ENCODE data around the gene CDIP1. TPM values are rescaled to one million over a fixed set of nuclear protein-coding genes. Genes with fewer than 3 reads are reported as not detected.

Gene CDIP1
- total and polyA plus RNA-seq, 9 of the 15 experiments (the other 6 are each of a cell fraction or from before 2014, with no cell fraction given) = 0.29 TPM; not detected in 8

DNA sequence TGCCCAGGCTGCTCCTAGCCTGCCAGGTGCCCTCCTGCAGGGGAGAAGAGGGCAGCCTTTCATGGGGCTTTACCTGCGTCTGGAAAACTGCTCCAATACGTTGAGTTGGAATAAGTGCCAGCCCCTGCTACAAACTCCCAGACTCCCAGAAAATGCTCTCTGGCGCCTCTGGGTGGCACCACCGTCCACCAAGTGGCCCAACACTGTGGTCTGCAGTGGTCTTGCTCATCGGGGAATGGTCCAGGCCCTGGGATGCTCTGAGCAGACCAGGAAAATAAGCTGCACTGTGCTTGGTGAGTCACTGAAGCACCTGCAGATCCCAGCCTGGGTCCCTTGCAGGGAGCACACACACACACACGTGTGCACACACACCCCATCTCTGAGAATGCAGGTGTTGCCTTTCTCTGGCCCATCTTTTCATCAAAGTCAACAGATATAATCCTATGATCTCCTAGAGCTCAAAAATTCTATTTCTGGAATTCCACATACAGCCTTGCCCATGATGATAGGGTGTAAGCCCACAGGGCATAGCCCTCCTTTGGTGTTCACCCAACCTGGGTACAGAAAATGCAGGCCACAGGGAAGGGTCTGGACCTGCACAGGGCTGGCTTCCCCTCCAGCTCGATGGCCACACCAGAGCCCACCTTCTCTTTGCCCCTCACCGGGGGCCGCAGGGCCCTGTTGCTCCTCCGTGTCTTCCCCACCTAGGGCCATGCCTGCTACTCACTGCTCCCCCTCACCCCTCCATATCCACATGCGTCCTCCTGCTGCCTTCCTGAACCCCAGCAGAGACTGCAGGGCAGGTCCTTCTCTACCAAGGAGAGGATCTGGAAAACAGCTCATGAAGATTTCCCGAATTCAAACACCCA is 20.5 kb downstream of the CDIP1 start (continued):
- peak; percentile 62; the same call in 1 of the 2 replicates for TF ChIP-seq STAG1 (CRISPR knock-in tag; IDR thresholded peaks at IDR 0.05; ENCODE audit: borderline replicate concordance)
- TF ChIP-seq DIDO1 (tag; IDR thresholded peaks at IDR 0.05; ENCODE audit: low read depth) = no peak
- TF ChIP-seq CTBP1 (IDR thresholded peaks at IDR 0.05; ENCODE audit: borderline replicate concordance) = peak; percentile 23; the same call in 1 of the 2 replicates
- no peak for TF ChIP-seq TFE3 (CRISPR knock-in tag; IDR thresholded peaks at IDR 0.05)
- no peak for TF ChIP-seq PYGO2 (tag; IDR thresholded peaks at IDR 0.05)
- TF ChIP-seq TAL1 (IDR thresholded peaks at IDR 0.05) = no peak
- TF ChIP-seq POLR2AphosphoS5 (IDR thresholded peaks at IDR 0.05; ENCODE audit: control insufficient read depth, insufficient read depth, low read depth, low read length) = no peak
- TF ChIP-seq, protein P1, sequence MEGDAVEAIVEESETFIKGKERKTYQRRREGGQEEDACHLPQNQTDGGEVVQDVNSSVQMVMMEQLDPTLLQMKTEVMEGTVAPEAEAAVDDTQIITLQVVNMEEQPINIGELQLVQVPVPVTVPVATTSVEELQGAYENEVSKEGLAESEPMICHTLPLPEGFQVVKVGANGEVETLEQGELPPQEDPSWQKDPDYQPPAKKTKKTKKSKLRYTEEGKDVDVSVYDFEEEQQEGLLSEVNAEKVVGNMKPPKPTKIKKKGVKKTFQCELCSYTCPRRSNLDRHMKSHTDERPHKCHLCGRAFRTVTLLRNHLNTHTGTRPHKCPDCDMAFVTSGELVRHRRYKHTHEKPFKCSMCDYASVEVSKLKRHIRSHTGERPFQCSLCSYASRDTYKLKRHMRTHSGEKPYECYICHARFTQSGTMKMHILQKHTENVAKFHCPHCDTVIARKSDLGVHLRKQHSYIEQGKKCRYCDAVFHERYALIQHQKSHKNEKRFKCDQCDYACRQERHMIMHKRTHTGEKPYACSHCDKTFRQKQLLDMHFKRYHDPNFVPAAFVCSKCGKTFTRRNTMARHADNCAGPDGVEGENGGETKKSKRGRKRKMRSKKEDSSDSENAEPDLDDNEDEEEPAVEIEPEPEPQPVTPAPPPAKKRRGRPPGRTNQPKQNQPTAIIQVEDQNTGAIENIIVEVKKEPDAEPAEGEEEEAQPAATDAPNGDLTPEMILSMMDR (IDR thresholded peaks at IDR 0.05 in 2 of 3, conservative IDR thresholded peaks at IDR 0.05 in 1 of 3; ENCODE audit: insufficient read depth in 2 of 3, low read depth in 1 of 3, low read length in 3 of 3) = peak; percentile 84 to 88 (median 85)
- peak; percentile 58; the same call in 1 of the 2 replicates for TF ChIP-seq ARID2 (IDR thresholded peaks at IDR 0.05)
- TF ChIP-seq ZNF551 (CRISPR knock-in tag; IDR thresholded peaks at IDR 0.05) = no peak
- peak; percentile 71; the same call in 1 of the 2 replicates for TF ChIP-seq ZNF384 (IDR thresholded peaks at IDR 0.05; ENCODE audit: low read depth, low read length)
- no peak for TF ChIP-seq ZNF584 (CRISPR knock-in tag; IDR thresholded peaks at IDR 0.05; ENCODE audit: low read depth)
- no peak for TF ChIP-seq YBX1 (IDR thresholded peaks at IDR 0.05)
